Measurements from ENCODE around the gene ADAMTS18.
A peak's percentile ranks its signal among the peaks of the same experiment; 100 is the strongest.
"Not testable (repeated sequence)": the region's sequence is repeated elsewhere in the genome, so short reads cannot be mapped to it uniquely, and the experiment has no call there.

ADAMTS18 gene

DNA sequence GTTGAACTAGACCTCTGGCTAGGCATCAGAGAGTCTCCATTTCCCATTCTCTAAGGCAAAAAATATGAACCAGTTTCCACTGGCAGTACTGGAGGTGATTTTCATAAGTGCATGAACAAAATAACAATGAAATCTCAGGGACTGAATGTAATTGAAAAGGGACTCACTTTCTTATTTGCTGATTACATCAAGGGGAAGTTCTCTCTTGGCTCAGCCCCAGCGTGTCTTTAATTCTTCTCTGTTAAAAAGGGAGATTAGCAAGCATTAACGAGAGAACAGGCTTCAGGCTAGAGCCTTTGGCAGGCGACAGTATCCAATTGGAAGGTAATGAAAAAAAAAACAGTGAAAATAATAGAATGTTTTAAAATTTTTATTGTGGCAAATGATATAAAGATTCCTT, 34.0 kb upstream of the ADAMTS18 start:
- no peak overlapping the region for H3K4me3 ChIP-seq (replicated peaks in 1 of 2; ENCODE audit: low read depth in 2 of 2, low read length in 2 of 2)
- no peak for DNase-seq (ENCODE audit: low read depth in 2 of 2)
- TF ChIP-seq CTCF (IDR thresholded peaks at IDR 0.05; ENCODE audit: low read depth, low read length): no peak

- no peak overlapping the region for H3K4me3 ChIP-seq (replicated peaks in 1 of 2; ENCODE audit: low read depth in 2 of 2, low read length in 2 of 2)
- no peak for DNase-seq (ENCODE audit: low read depth in 2 of 2)
- TF ChIP-seq CTCF (IDR thresholded peaks at IDR 0.05; ENCODE audit: low read depth, low read length): no peak
These were observed 33.0 kb upstream of the ADAMTS18 start for GRCh38 chr16:77467821-77468335.

GRCh38 chr16:77463659-77464058, 28.8 kb upstream of the ADAMTS18 start:
- not testable (repeated sequence) for H3K4me3 ChIP-seq (replicated peaks in 1 of 2; ENCODE audit: low read depth in 2 of 2, low read length in 2 of 2); DNase-seq (ENCODE audit: low read depth in 2 of 2)

GRCh38 chr16:77462894-77463293, 28.1 kb upstream of the ADAMTS18 start:
- H3K4me3 ChIP-seq (replicated peaks in 1 of 2; ENCODE audit: low read depth in 2 of 2, low read length in 2 of 2): no peak overlapping the region
- no peak for DNase-seq (ENCODE audit: low read depth in 2 of 2)
- no peak for TF ChIP-seq CTCF (IDR thresholded peaks at IDR 0.05; ENCODE audit: low read depth, low read length)

GRCh38 chr16:77459534-77460254, 24.9 kb upstream of the ADAMTS18 start:
- no peak for TF ChIP-seq CTCF (IDR thresholded peaks at IDR 0.05; ENCODE audit: low read depth, low read length)
- no peak for DNase-seq (ENCODE audit: low read depth in 2 of 2)
- H3K4me3 ChIP-seq (replicated peaks in 1 of 2; ENCODE audit: low read depth in 2 of 2, low read length in 2 of 2): no peak overlapping the region

DNA sequence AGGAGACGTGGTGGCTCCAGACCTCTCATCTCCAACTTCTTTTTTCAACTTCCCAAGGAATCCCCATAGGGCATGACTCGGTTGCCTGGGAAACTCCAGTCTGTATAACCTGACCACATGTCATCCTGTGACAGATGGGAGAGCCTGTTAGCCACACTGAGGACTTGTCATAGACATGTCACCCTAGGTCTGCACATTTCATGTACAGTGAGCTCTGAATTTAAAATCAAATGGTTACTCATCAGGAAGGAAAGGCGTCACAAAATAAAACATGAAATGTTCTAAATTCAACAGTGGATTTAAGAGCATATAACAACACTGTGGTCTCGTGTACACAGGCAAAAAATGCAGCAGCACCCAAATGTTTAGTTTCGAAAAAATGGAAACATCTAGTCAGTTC, 22.2 kb upstream of the ADAMTS18 start:
- no peak for TF ChIP-seq CTCF (IDR thresholded peaks at IDR 0.05; ENCODE audit: low read depth, low read length)
- H3K4me3 ChIP-seq (replicated peaks in 1 of 2; ENCODE audit: low read depth in 2 of 2, low read length in 2 of 2): no peak overlapping the region
- peak in 1 of 2 donors; percentile 50 for DNase-seq (ENCODE audit: low read depth in 2 of 2)

DNA sequence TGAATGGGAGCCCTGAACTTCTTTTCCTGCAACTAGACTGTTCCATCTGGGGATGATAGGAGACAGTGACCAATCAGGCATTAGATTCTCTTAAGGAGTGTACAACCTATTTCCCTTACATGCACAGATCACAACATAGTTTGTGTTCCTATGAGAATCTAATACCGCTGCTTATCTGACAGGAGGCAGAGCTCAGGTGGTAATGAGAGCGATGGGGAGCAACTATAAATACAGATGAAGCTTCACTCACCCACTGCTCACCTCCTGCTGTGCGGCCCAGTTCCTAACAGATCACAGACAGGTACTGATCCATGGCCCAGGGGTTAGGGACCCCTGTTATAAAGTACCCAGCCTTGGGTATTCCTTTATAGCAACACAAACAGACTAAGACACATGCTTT, 17.4 kb upstream of the ADAMTS18 start:
- no peak for DNase-seq (ENCODE audit: low read depth in 2 of 2)
- H3K4me3 ChIP-seq (replicated peaks in 1 of 2; ENCODE audit: low read depth in 2 of 2, low read length in 2 of 2): no peak overlapping the region
- no peak for TF ChIP-seq CTCF (IDR thresholded peaks at IDR 0.05; ENCODE audit: low read depth, low read length)

All from cardiac fibroblast (primary cell).